Measurements from ENCODE around the gene OLFM1. TPM values are rescaled to one million over a fixed set of nuclear protein-coding genes. Genes with fewer than 3 reads are reported as not detected.

OLFM1 gene
- total RNA-seq, 6 experiments from 2014 or later: 1.1 to 5.9 (median 3.5) TPM

- ATAC-seq (no peak), DNase-seq (no peak)
- no peaks in the 10 kb centered on the region for H3K27me3 ChIP-seq
- no peaks in the 10 kb centered on the region for H3K9me3 ChIP-seq
- H3K4me1 ChIP-seq: no peaks in the 10 kb centered on the region
- H3K27ac ChIP-seq: no peak overlapping the region
- H3K36me3 ChIP-seq: no peaks in the 10 kb centered on the region
- intact Hi-C loops (cut with DNase I): no loop called here
- TF ChIP-seq POLR2A (IDR thresholded peaks at IDR 0.05): no peak
- no peak for TF ChIP-seq CTCF (IDR thresholded peaks at IDR 0.05)
- H3K4me3 ChIP-seq: no peak overlapping the region
- whole genome bisulfite sequencing (ENCODE audit: insufficient coverage, low coverage, low lambda C conversion rate, missing lambda C conversion rate): 27% methylated on average over 5 of the region's 9 CpGs
Observed at GRCh38 chr9:135039916-135040645, 47.4 kb upstream of the OLFM1 start.

GRCh38 chr9:135040892-135041291 is 46.6 kb upstream of the OLFM1 start:
- no peak for DNase-seq
- no peak for ATAC-seq

GRCh38 chr9:135043345-135043744 is 44.1 kb upstream of the OLFM1 start:
- H3K9me3 ChIP-seq: no peaks in the 10 kb centered on the region

More at GRCh38 chr9:135040892-135041291, 46.6 kb upstream of the OLFM1 start:
- Histone ChIP-seq H3K9me3 (no peaks in the 10 kb centered on the region), H3K27me3 (no peaks in the 10 kb centered on the region), H3K4me1 (no peaks in the 10 kb centered on the region), H3K27ac (no peak overlapping the region), H3K4me3 (no peak overlapping the region), H3K36me3 (no peaks in the 10 kb centered on the region)
- TF ChIP-seq POLR2A (IDR thresholded peaks at IDR 0.05): no peak
- TF ChIP-seq CTCF (IDR thresholded peaks at IDR 0.05): no peak
- intact Hi-C loops (cut with DNase I): no loop called here
- 40% methylated on average over 16 of the region's 16 CpGs for WGBS (ENCODE audit: insufficient coverage, low coverage, low lambda C conversion rate, missing lambda C conversion rate)

GRCh38 chr9:135045264-135045927 is 42.1 kb upstream of the OLFM1 start:
- intact Hi-C loops (cut with DNase I): no loop called here
- no peaks in the 10 kb centered on the region for H3K9me3 ChIP-seq
- DNase-seq: no peak
- H3K4me1 ChIP-seq: no peaks in the 10 kb centered on the region
- no peak for ATAC-seq
- 76% methylated on average over 13 of the region's 25 CpGs for WGBS (ENCODE audit: insufficient coverage, low coverage, low lambda C conversion rate, missing lambda C conversion rate)
- H3K36me3 ChIP-seq: no peaks in the 10 kb centered on the region
- H3K27ac ChIP-seq: no peak overlapping the region
- no peaks in the 10 kb centered on the region for H3K27me3 ChIP-seq
- TF ChIP-seq POLR2A (IDR thresholded peaks at IDR 0.05) (no peak), CTCF (IDR thresholded peaks at IDR 0.05) (no peak)
- no peak overlapping the region for H3K4me3 ChIP-seq

More at GRCh38 chr9:135043345-135043744, 44.1 kb upstream of the OLFM1 start:
- Histone ChIP-seq H3K4me3 (no peak overlapping the region), H3K4me1 (no peaks in the 10 kb centered on the region), H3K36me3 (no peaks in the 10 kb centered on the region), H3K27me3 (no peaks in the 10 kb centered on the region), H3K27ac (no peak overlapping the region)
- intact Hi-C loops (cut with DNase I): no loop called here
- TF ChIP-seq CTCF (IDR thresholded peaks at IDR 0.05) (no peak), POLR2A (IDR thresholded peaks at IDR 0.05) (no peak)
- DNase-seq: no peak
- WGBS (ENCODE audit: insufficient coverage, low coverage, low lambda C conversion rate, missing lambda C conversion rate): 60% methylated on average over 11 of the region's 11 CpGs
- ATAC-seq: no peak

Measured in right lobe of liver (tissue), 6 donors.